Colon (tissue), 2 donors: ENCODE results near the gene EBPL.

Source experiments
- FAIRE-seq: peaks from 2 replicates; lab custom pipeline; 2012; peaks lifted over from hg19 to GRCh38; lab: Jason Lieb, UNC
- donor health status: control.
- donor health status: control.

The EBPL gene

GRCh38 chr13:49690995-49691784, at the start of gene EBPL:
EBPL (minus strand) TSS chr13:49691486; CDS start chr13:49691424, 62 bp downstream.
- no peak for FAIRE-seq

GRCh38 chr13:49740870-49741269, 49.6 kb upstream of the EBPL start:
- no peak for FAIRE-seq

GRCh38 chr13:49739498-49740187, 48.4 kb upstream of the EBPL start:
- FAIRE-seq, result no peak

- no peak for FAIRE-seq
These were observed 42.1 kb upstream of the EBPL start for GRCh38 chr13:49733181-49733951.

DNA sequence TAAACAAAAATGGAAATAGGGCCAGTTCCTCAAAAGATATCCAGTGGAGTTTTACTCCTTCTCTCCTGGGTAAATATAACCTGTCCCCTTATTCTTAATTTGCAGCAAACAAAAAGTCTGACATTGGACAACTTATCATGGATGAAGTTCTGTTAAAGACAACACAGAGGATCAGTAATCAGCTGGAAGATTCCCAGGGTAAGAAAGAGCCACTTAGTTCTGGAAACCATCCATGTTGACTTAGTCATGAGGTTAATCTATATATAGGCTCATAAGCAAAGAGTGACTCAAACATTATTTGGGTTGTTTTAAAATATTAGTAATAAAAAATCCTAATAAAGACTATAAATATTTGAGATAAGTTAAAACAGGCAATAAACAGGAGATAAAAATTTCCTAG, 40.5 kb upstream of the EBPL start:
- no peak for FAIRE-seq

GRCh38 chr13:49716615-49717014, 25.3 kb upstream of the EBPL start:
- no peak for FAIRE-seq

- no peak for FAIRE-seq
These were observed 23.5 kb upstream of the EBPL start for GRCh38 chr13:49714757-49715156.

DNA sequence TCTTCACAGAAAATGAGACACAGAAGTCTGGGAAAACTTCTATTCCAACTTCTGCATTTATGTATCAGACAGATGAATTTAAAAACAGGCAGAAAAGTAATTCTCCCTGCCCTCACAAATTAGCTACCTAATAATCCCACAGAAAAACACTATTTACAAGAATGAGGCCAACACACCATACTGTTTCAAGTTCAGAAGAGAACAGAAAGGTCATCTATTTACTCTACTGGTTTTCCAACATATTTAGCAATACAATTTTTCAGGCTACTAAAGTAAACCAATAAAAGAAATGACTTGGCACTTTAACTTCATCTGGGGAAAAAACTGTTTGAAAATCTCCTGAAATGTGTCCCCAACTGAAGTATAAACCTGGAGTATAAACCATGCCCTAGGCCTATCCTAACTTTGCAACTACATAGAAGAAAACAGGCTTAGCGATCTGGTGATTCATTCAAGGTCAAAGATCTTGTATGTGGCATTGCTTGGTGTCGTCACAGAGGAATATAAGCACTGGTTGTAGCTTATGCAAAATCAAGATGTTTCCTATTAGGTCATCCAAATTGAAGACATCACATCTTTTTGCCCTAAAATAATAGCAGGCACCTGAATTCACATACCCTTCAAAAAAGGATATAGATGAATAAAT, 20.1 kb upstream of the EBPL start:
- no peak for FAIRE-seq

DNA sequence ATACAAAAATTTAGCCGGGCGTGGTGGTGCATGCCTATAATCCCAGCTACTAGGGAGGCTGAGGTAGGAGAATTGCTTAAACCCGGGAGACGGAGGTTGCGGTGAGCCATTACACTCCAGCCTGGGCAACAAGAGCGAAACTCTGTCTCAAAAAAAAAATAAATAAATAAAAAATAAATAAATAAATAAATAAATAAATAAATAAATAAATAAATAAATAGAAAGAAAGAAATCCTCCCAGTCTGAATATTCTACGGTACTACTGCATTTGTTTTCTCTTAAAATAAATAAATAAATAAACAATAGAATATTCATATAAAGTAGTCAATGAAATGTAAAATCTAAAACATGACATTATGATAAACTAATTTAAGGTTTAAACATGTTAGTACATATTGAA, 13.0 kb upstream of the EBPL start:
- peak; percentile 88 for FAIRE-seq

DNA sequence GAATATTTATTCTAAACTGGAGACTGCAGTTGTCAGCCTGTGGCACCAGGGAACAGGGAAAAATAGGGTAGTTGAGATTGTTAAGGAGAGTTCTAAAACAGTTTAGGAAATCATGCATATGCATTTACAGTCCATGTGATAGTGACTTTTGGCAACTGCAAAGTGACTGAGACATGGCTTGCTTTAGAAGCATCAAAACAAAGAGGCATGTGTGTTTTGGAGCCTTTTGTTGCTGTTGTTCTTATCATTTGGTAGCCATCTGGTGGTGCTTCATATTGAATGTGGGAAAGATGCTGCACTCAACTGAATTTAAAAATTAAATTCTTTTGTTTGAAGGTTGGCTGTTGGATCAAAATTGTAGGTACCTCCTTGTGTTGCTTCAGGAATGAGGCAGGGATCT, 10.2 kb upstream of the EBPL start:
- no peak for FAIRE-seq

DNA sequence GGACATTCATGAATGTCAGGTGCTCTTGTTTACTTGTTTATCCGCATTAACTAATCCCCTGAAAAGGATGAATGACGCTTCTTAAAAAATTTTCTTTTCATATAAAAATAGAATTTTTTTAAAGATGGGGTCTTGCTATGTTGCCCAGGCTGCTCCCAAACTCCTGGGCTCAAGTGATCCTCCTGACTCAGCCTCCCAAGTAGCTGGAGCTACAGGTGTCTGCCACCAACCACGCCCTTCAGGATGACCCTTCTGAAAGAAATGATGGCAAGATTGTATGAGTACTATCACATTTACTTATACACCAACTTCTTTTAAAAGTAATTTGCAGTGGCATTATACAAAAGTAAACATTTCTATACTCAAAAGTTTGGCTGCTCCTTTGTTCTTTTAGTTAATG, 6.2 kb upstream of the EBPL start:
- no peak for FAIRE-seq

DNA sequence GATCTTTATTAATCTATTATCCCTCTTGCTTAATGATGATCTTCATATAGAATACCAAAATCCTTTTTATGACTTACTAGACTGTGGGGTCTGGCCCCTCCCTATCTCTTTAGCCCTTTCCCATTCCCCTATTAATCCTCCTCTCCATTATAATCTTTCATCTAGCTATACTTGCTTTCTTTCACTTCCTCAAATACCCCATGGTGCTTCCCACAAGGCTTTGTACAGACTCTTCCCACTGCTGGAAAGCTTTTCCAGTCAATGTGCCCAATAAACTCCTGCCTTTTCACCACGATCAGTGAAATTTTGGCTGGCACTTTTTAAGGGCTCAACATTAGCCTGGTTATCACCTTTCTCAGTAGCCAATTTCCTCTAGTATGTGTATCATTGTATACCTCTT, 3.2 kb upstream of the EBPL start:
- no peak for FAIRE-seq

GRCh38 chr13:49693877-49694276, 2.6 kb upstream of the EBPL start:
- FAIRE-seq, result no peak

DNA sequence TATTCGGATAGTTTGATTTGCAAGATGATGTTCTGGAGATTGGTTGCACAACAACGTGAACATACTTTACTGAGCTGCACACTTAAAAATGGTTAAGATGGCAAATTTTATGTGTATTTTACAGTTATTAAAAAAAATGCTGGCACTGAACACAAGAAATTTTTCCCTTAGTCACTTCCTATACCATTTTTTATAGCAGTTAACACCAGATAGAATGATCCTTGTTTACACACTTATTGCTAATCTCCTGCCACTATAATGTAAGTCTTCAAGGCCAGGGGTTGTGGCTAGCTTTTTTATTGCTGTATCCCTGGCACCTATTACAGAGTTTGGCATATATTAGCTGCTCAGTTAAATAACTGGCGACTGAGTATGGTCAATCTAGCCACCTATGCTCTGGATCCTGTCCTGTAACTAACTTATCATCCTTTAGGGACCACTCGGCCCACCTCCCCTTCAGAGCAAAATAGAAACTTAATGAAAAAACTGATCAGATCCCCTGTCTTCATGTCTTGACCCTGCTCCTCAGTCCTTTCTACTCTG, 2.0 kb upstream of the EBPL start:
- no peak for FAIRE-seq

GRCh38 chr13:49690133-49690994, 922 bp downstream of the EBPL start:
- no peak for FAIRE-seq

- no peak for FAIRE-seq
These were observed 7.8 kb downstream of the EBPL start for GRCh38 chr13:49683489-49683888.

DNA sequence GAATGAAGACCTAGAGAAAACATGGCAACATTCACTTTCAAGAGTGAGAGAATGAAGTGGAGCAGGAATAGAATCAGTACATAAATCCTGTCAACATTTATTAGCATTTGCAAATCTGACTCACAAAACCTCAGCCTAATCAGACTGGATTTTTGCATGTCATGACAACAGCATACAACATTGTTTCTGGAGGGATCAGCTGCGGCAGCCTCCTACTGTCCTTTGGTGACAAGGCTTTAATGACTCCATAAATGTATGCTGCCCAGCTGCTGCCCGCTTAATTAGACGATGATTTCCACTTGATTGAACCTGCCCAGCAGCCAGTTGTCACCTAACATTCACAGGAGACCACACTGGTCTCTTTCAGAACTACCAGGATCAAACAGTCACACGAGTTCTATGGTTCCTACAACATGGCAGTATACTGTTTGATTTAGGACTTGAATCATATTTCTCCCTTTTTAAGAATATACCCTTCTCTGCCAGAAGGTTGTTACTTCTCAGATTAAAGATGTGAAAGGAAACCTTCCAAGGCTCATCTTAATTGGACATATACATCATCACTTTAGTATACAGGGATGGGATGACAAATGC, 9.3 kb downstream of the EBPL start:
- no peak for FAIRE-seq

DNA sequence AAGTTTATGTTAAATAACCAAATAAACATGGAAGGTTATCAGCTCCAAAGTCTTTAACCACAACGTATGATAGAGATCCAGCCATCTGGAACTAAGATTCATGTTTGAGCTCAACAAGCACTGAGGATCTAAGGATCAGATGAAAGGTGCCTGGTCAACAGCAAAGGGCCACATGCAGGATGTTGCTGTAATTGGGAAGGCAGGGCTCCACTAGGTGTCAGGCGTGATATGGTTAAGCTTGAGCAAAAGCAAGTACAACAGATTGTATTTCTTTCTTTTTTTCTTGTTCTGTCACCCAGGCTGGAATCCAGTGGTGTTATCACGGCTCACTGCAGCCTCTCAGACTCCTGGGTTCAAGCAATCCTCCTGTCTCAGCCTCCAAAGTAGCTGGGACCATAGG, 12.0 kb downstream of the EBPL start:
- no peak for FAIRE-seq

GRCh38 chr13:49678191-49678914, 12.9 kb downstream of the EBPL start:
- no peak for FAIRE-seq
